GM12864 (cell line): ENCODE data around the gene TMEM170B.

Experiments
- DNase-seq: peaks from one replicate; pipeline ENCODE4 v3.0.0-alpha.2; 2011; ENCODE audit warnings: low read depth
- H3K4me3 ChIP-seq: 2 replicates; pipeline ENCODE4 v1.5.1; 2011; ENCODE audit warnings: mild to moderate bottlenecking, low read depth, low read length, control low read depth
- CTCF ChIP-seq: IDR thresholded peaks from 2 replicates; pipeline ENCODE4 v1.5.1; 2011; ENCODE audit warnings: low read depth, mild to moderate bottlenecking, moderate library complexity, low read length, control low read depth, inconsistent platforms; ENCODE audit errors: missing control alignments

TMEM170B gene

GRCh38 chr6:11605507-11605905 is 68.0 kb downstream of the TMEM170B start:
- DNase-seq = no peak
- TF ChIP-seq CTCF = no peak
- no peak overlapping the region for H3K4me3 ChIP-seq

- no peak for TF ChIP-seq CTCF
- DNase-seq = no peak
- no peak overlapping the region for H3K4me3 ChIP-seq
Measured at GRCh38 chr6:11606332-11606731, 68.8 kb downstream of the TMEM170B start.

DNA sequence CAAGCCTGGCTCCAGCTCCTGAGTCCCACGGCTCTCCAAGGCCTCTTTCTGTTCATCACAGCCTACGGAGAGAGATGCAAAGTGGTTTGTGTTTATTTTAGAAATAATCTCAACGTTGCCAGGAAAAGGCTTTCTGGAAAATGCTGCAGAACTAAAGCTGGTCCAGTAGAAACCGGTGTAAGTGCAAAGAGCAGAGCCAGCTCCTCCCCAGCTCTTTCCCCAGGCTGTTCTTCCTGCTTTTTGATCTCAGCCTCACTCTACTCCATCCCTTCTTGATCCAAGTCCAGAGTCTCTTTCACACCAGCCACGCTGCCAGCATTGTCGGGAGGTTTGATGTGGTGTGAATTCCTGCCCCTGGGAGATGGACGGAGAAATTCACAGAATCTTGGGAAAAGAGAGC is 69.8 kb downstream of the TMEM170B start:
- DNase-seq = no peak
- H3K4me3 ChIP-seq = no peak overlapping the region
- TF ChIP-seq CTCF = no peak

DNA sequence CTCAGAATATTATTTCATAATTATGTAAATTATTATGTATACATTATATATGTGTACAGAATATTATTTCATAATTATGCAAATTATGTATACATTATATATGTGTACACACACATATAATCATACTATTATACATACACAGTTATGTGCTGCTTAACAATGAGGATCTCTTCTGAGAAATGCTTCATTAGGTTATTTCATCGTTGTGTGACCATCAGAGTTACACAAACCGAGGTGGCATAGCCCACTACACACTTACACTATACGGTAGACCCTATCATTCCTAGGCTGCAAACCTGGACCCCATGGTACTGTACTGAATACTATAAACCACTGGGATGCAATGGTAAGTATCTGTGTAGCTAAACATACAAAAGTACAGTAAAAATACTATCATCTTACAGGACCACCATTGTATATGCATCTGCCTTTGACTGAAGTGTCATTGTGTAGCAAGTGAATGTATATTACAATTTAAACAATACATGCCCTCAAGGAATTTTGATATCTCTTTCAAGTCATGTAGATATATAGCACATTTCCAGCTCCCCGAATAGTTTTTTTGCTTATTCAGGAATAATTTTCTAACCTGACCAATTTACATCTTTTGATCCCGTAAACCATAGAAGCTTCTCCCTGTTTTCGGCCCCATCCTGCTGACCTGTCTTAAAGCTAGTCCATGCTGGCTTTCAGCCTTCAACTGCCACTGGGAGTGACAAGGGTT is 71.2 kb downstream of the TMEM170B start:
- no peak for TF ChIP-seq CTCF
- DNase-seq = no peak
- H3K4me3 ChIP-seq = no peak overlapping the region

- no peak overlapping the region for H3K4me3 ChIP-seq
- TF ChIP-seq CTCF = no peak
- DNase-seq = no peak
Measured at GRCh38 chr6:11609324-11610071, 71.9 kb downstream of the TMEM170B start.

GRCh38 chr6:11613336-11613735 is 75.8 kb downstream of the TMEM170B start:
- DNase-seq = no peak
- TF ChIP-seq CTCF = no peak
- H3K4me3 ChIP-seq = no peak overlapping the region

GRCh38 chr6:11613858-11614257 is 76.3 kb downstream of the TMEM170B start:
- no peak for DNase-seq
- no peak for TF ChIP-seq CTCF
- no peak overlapping the region for H3K4me3 ChIP-seq
